Parathyroid adenoma (tissue), 2 donors: ENCODE results near the gene ETFRF1.

Experiments
- H2AFZ ChIP-seq: fragments of 300-600 bp; sonication (generic); one replicate; pipeline ENCODE4 v1.7.0; 2017; ENCODE audit warnings: antibody characterized with exemption, mild to moderate bottlenecking
- H3K27ac ChIP-seq: fragments of 300-600 bp; sonication (generic); one replicate; pipeline ENCODE4 v1.7.0; 2017
- H3K27me3 ChIP-seq: fragments of 300-600 bp; sonication (generic); one replicate; pipeline ENCODE4 v1.7.0; 2017; ENCODE audit warnings: low read length; ENCODE audit not compliant: control insufficient read depth, insufficient read depth
- H3K36me3 ChIP-seq: fragments of 300-600 bp; sonication (generic); one replicate; pipeline ENCODE4 v1.7.0; 2017; ENCODE audit warnings: low read length; ENCODE audit not compliant: control insufficient read depth, insufficient read depth
- H3K4me1 ChIP-seq: fragments of 300-600 bp; sonication (generic); one replicate; pipeline ENCODE4 v1.7.0; 2017; ENCODE audit warnings: control low read depth
- H3K4me2 ChIP-seq: fragments of 300-600 bp; sonication (generic); one replicate; pipeline ENCODE4 v1.7.0; 2017; ENCODE audit warnings: low read length
- H3K4me3 ChIP-seq: fragments of 300-600 bp; sonication (generic); one replicate; pipeline ENCODE4 v1.7.0; 2017; ENCODE audit warnings: low read depth, low read length
- H3K79me2 ChIP-seq: fragments of 300-600 bp; sonication (generic); one replicate; pipeline ENCODE4 v1.7.0; 2017; ENCODE audit warnings: control low read depth
- H3K9ac ChIP-seq: fragments of 300-600 bp; sonication (generic); one replicate; pipeline ENCODE4 v1.7.0; 2017; ENCODE audit warnings: mild to moderate bottlenecking
- H3K9me3 ChIP-seq: fragments of 300-600 bp; sonication (generic); one replicate; pipeline ENCODE4 v1.7.0; 2017; ENCODE audit warnings: low read length; ENCODE audit not compliant: control insufficient read depth
- CTCF ChIP-seq: fragments of 300-600 bp; sonication (generic); IDR thresholded peaks from one replicate; pipeline ENCODE4 v1.7.0; 2017; ENCODE audit warnings: antibody characterized with exemption, mild to moderate bottlenecking
- donor health status: primary hyperparathyroidism.

Gene ETFRF1

DNA sequence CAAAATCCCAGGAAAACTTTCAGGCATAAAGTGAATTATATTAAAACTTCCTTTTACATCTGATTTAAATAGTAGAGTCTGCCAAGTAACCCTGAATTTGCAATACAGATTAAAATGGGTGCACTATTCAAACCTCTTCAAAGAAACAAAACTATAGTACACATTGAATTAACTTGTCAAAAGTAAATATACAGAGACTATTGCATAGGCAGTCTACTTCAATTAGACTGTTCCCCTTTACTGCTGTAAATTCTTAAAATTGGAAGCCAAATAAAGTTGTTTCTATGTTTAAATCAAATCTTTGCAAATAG is 48.6 kb downstream of the ETFRF1 start:
- no peaks in the 10 kb centered on the region for H3K27me3 ChIP-seq
- no peak overlapping the region for H3K4me2 ChIP-seq
- no peak for TF ChIP-seq CTCF
- H3K36me3 ChIP-seq = no peaks in the 10 kb centered on the region
- H3K9ac ChIP-seq = no peak overlapping the region
- H3K27ac ChIP-seq = no peak overlapping the region
- no peak overlapping the region for H3K4me3 ChIP-seq
- peaks cover 12% of the 10 kb centered on the region for H3K79me2 ChIP-seq
- H2AFZ ChIP-seq = no peak overlapping the region
- H3K4me1 ChIP-seq = peaks cover 4% of the 10 kb centered on the region
- no peaks in the 10 kb centered on the region for H3K9me3 ChIP-seq

- no peak overlapping the region for H3K9ac ChIP-seq
- peak overlapping the region; percentile 25 for H3K4me3 ChIP-seq
- H3K27ac ChIP-seq = no peak overlapping the region
- no peaks in the 10 kb centered on the region for H3K27me3 ChIP-seq
- H3K4me1 ChIP-seq = peaks cover 4% of the 10 kb centered on the region
- no peaks in the 10 kb centered on the region for H3K36me3 ChIP-seq
- H3K9me3 ChIP-seq = no peaks in the 10 kb centered on the region
- no peak overlapping the region for H2AFZ ChIP-seq
- no peak for TF ChIP-seq CTCF
- H3K79me2 ChIP-seq = peaks cover 14% of the 10 kb centered on the region
- peak overlapping the region; percentile 46 for H3K4me2 ChIP-seq
These were observed 50.5 kb downstream of the ETFRF1 start for GRCh38 chr12:25245491-25245890.

- no peaks in the 10 kb centered on the region for H3K27me3 ChIP-seq
- TF ChIP-seq CTCF = no peak
These were observed 53.1 kb downstream of the ETFRF1 start for GRCh38 chr12:25248137-25248536.

DNA sequence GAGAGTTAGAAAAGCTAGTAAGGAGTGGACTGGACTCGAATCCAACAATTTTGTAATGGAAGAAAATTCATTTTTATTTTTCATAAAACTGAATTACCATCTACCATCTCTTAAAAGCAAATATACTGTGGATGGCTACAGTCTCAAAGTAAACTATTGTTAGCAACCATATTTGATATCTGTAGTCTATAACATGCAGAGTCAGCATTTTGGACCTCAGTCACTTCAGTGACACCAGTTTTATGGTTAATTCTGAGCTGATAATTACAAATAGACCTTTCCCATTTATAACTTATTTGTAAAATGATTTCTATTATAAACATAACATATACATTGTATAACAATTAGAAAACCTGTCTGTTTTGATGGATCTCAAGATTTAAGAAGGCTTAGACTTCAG is 53.7 kb downstream of the ETFRF1 start:
- H3K27ac ChIP-seq = no peak overlapping the region
- no peak for TF ChIP-seq CTCF
- H3K79me2 ChIP-seq = peaks cover 11% of the 10 kb centered on the region
- peaks cover 12% of the 10 kb centered on the region for H3K4me1 ChIP-seq
- no peaks in the 10 kb centered on the region for H3K27me3 ChIP-seq
- H3K9me3 ChIP-seq = no peaks in the 10 kb centered on the region
- H3K9ac ChIP-seq = no peak overlapping the region
- no peaks in the 10 kb centered on the region for H3K36me3 ChIP-seq
- no peak overlapping the region for H3K4me3 ChIP-seq
- no peak overlapping the region for H2AFZ ChIP-seq
- no peak overlapping the region for H3K4me2 ChIP-seq

More at GRCh38 chr12:25248137-25248536, 53.1 kb downstream of the ETFRF1 start:
- Histone ChIP-seq H3K4me2 (no peak overlapping the region), H2AFZ (no peak overlapping the region), H3K9me3 (no peaks in the 10 kb centered on the region), H3K36me3 (no peaks in the 10 kb centered on the region), H3K9ac (no peak overlapping the region), H3K4me3 (no peak overlapping the region), H3K4me1 (peaks cover 12% of the 10 kb centered on the region), H3K27ac (no peak overlapping the region), H3K79me2 (peaks cover 11% of the 10 kb centered on the region)

DNA sequence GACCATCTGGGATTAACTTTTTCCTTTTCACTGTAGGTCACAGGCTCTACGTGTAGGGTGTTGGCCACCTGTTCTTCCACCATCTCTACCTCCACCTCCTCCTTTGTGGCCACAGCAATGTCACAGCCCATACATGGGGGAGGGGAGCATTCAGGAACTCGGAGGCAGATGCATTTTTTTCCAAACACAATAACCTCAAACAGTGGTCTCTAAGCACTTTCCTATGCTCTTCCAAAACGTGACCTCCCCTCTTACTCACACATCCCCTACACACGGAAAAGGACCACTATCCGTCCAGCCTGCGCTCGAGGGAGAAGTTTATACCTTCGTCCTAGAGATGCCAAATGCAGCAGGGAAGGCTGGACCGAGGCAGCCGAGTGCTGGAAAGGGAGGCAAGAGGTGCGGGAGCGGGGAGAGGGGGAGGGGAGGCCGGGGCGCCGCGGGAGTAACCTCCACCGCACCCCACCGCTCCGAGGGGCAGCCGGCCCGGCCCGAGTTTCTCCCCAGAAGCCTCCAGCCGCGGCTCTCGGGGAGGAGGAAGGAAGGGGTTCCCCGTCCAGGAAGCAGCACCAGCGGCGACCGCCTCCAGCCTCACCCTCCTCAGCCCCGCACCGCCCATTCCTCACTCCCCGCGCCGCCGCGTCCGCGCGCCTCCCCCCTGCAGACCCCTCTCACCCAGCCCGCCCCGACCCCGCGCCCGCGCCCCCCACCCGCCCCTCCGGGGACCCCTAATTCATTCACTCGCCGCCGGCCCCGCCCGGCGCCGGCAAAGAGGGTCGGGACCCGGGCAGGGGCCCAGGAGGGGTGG is 55.1 kb downstream of the ETFRF1 start:
- Histone ChIP-seq H3K79me2 (peaks cover 11% of the 10 kb centered on the region), H3K9ac (peak overlapping the region; percentile 8), H3K4me3 (peak overlapping the region; percentile 53), H3K4me1 (peaks cover 12% of the 10 kb centered on the region), H2AFZ (peak overlapping the region; percentile 88), H3K27ac (peak overlapping the region; percentile 78), H3K9me3 (no peaks in the 10 kb centered on the region), H3K27me3 (no peaks in the 10 kb centered on the region), H3K36me3 (no peaks in the 10 kb centered on the region), H3K4me2 (peak overlapping the region; percentile 62)
- TF ChIP-seq CTCF = no peak
